ENCODE measurements around the gene PSMD1. TPM values are rescaled to one million over a fixed set of nuclear protein-coding genes. Genes with fewer than 3 reads are reported as not detected.

The PSMD1 gene
- total RNA-seq, 1 experiment from 2014 or later = 245 TPM

DNA sequence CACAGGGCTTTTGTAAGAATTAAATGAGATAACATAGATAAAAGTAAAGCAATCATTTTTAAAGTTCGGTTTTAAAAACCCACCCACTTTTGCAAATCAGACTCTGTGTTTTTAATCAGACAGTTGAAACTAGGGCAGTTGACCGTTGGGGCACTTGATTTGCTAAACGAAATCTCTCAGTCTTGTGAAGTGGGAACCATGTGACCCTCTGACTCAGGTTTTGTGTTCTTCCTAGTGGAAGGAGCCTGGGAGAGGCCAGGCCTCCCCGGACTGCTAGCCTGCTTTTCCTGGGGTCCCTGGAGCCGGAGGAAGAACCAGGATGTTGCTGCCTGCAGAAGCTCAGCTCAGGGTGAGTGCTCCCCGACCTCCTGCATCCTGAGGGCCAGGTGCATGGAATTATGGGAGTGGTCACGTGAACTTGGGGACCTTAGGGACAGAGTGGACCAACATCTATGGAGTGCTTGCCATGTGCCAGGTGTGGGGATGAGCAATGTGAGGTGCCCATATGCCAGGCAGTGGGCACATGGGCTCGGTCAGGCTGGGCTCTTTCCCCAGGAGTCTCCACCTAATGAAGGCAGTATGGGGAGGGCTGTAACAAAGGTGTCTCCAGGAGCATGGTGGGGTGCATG, 15.5 kb upstream of the PSMD1 start:
- DNase-seq (ENCODE audit: low spot score) = no peak
- Histone ChIP-seq H3K36me3 (ENCODE audit: insufficient read depth, low read length, poor library complexity, severe bottlenecking) (no peaks in the 10 kb centered on the region), H3K4me1 (ENCODE audit: insufficient read depth, low read length, poor library complexity, severe bottlenecking) (no peaks in the 10 kb centered on the region), H3K27me3 (replicated peaks; ENCODE audit: insufficient read depth, low read depth, low read length, poor library complexity) (peaks cover 57% of the 10 kb centered on the region), H3K4me3 (ENCODE audit: low read depth, low read length, poor library complexity, severe bottlenecking) (no peak overlapping the region), H3K27ac (ENCODE audit: low read depth, low read length, poor library complexity, severe bottlenecking) (no peak overlapping the region), H3K9me3 (ENCODE audit: low read depth, low read length, poor library complexity, severe bottlenecking) (no peaks in the 10 kb centered on the region)
- BruUV-seq (replicated peaks) = no TSS peak
- intact Hi-C loops (cut with micrococcal nuclease; ENCODE audit: unreplicated experiment) = no loop called here
- TF ChIP-seq, protein P1, sequence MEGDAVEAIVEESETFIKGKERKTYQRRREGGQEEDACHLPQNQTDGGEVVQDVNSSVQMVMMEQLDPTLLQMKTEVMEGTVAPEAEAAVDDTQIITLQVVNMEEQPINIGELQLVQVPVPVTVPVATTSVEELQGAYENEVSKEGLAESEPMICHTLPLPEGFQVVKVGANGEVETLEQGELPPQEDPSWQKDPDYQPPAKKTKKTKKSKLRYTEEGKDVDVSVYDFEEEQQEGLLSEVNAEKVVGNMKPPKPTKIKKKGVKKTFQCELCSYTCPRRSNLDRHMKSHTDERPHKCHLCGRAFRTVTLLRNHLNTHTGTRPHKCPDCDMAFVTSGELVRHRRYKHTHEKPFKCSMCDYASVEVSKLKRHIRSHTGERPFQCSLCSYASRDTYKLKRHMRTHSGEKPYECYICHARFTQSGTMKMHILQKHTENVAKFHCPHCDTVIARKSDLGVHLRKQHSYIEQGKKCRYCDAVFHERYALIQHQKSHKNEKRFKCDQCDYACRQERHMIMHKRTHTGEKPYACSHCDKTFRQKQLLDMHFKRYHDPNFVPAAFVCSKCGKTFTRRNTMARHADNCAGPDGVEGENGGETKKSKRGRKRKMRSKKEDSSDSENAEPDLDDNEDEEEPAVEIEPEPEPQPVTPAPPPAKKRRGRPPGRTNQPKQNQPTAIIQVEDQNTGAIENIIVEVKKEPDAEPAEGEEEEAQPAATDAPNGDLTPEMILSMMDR (conservative IDR thresholded peaks at IDR 0.05; ENCODE audit: low read depth, low read length) = no peak
- TF ChIP-seq EZH2 (IDR thresholded peaks at IDR 0.05; ENCODE audit: borderline replicate concordance, low read depth, low read length, poor library complexity, severe bottlenecking) = no peak
- CTCF ChIA-PET = no interaction called here
- POLR2A ChIA-PET (ENCODE audit: low non-redundant PET) = no interaction called here

DNA sequence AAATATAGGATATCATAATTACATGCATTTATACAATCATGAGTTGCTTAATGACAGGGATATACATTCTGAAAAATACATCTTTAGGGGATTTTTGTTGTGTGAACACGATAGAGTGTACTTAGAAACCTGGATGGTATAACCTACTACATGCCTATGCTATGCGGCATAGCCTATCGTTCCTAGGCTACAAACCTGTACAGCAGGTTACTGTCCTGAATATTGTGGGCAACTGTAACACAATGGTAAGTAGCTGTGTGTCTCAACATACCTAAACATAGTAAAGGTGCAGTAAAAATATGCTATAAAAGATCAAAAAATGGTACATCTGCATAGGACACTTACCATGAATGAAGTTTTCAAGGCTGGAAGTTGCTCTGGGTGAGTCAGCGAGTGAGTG, 12.9 kb upstream of the PSMD1 start:
- Histone ChIP-seq H3K27ac (ENCODE audit: low read depth, low read length, poor library complexity, severe bottlenecking) (no peak overlapping the region), H3K4me1 (ENCODE audit: insufficient read depth, low read length, poor library complexity, severe bottlenecking) (no peaks in the 10 kb centered on the region), H3K27me3 (replicated peaks; ENCODE audit: insufficient read depth, low read depth, low read length, poor library complexity) (peaks cover 41% of the 10 kb centered on the region), H3K36me3 (ENCODE audit: insufficient read depth, low read length, poor library complexity, severe bottlenecking) (no peaks in the 10 kb centered on the region), H3K4me3 (ENCODE audit: low read depth, low read length, poor library complexity, severe bottlenecking) (no peak overlapping the region), H3K9me3 (ENCODE audit: low read depth, low read length, poor library complexity, severe bottlenecking) (no peaks in the 10 kb centered on the region)
- BruUV-seq (replicated peaks) = no TSS peak
- no peak for TF ChIP-seq EZH2 (IDR thresholded peaks at IDR 0.05; ENCODE audit: borderline replicate concordance, low read depth, low read length, poor library complexity, severe bottlenecking)
- TF ChIP-seq, protein P1 (conservative IDR thresholded peaks at IDR 0.05; ENCODE audit: low read depth, low read length) = no peak
- intact Hi-C loops (cut with micrococcal nuclease; ENCODE audit: unreplicated experiment) = no loop called here
- no peak for DNase-seq (ENCODE audit: low spot score)
- ChIA-PET CTCF (no interaction called here), POLR2A (ENCODE audit: low non-redundant PET) (no interaction called here)

GRCh38 chr2:231046916-231047273, 9.8 kb upstream of the PSMD1 start:
- no peaks in the 10 kb centered on the region for H3K36me3 ChIP-seq (ENCODE audit: insufficient read depth, low read length, poor library complexity, severe bottlenecking)
- POLR2A ChIA-PET (ENCODE audit: low non-redundant PET) = no interaction called here
- intact Hi-C loops (cut with micrococcal nuclease; ENCODE audit: unreplicated experiment) = no loop called here

More at GRCh38 chr2:231046916-231047273, 9.8 kb upstream of the PSMD1 start:
- Histone ChIP-seq H3K27me3 (replicated peaks; ENCODE audit: insufficient read depth, low read depth, low read length, poor library complexity) (peaks cover 10% of the 10 kb centered on the region), H3K9me3 (ENCODE audit: low read depth, low read length, poor library complexity, severe bottlenecking) (no peaks in the 10 kb centered on the region), H3K27ac (ENCODE audit: low read depth, low read length, poor library complexity, severe bottlenecking) (no peak overlapping the region), H3K4me1 (ENCODE audit: insufficient read depth, low read length, poor library complexity, severe bottlenecking) (no peaks in the 10 kb centered on the region), H3K4me3 (ENCODE audit: low read depth, low read length, poor library complexity, severe bottlenecking) (no peak overlapping the region)
- BruUV-seq (replicated peaks) = no TSS peak
- no peak for TF ChIP-seq EZH2 (IDR thresholded peaks at IDR 0.05; ENCODE audit: borderline replicate concordance, low read depth, low read length, poor library complexity, severe bottlenecking)
- TF ChIP-seq, protein P1 (conservative IDR thresholded peaks at IDR 0.05; ENCODE audit: low read depth, low read length) = no peak
- CTCF ChIA-PET = no interaction called here
- no peak for DNase-seq (ENCODE audit: low spot score)
